ENCODE data around the gene CHIC2. TPM values are rescaled to one million over a fixed set of nuclear protein-coding genes. Genes with fewer than 3 reads are reported as not detected.

CHIC2 gene
- total and polyA plus RNA-seq, 2 of the 4 experiments (the other 2 are of a cell fraction), result 20.4 to 26.3 TPM

DNA sequence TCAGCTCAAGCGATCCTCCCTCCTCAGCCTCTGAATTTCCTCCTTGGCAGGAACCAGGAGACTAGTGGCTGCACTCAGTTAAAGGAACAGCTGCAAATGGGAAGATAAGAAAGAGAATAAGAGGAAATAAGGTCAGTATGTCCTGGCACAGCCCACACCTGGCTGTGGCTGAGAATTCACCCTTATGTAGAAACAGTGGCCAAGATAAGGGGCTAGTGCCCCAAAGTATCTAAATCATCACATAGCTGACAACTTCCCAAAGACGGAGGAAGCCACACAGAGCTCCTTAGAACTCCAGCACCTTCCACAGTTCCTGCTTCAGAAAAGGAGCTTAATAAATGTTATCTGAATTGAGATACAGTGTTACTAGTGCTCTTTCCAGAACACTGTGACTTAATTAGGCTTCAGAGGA, 2.3 kb upstream of the CHIC2 start:
- ChIA-PET CTCF (no interaction called here), POLR2A (ENCODE audit: unreplicated experiment) (interaction anchor here (0.6 kb wide), 1 partner anchor 88 kb away, joined by 3 read pairs; no protein-coding TSS in a partner anchor)
- Histone ChIP-seq H3K4me2 (ENCODE audit: low read depth, low read length) (peak overlapping the region; percentile 10; the same call in 1 of the 2 replicates), H4K91ac (ENCODE audit: insufficient read depth, low read depth, low read length) (peak overlapping the region; percentile 63), H3K27me3 (ENCODE audit: control insufficient read depth, insufficient read depth, low read length) (no peaks in the 10 kb centered on the region), H3K36me3 (ENCODE audit: control insufficient read depth, insufficient read depth, low read length) (no peaks in the 10 kb centered on the region), H3K79me1 (ENCODE audit: low read depth in 1 of 2, low read length in 2 of 2) (peaks cover 5 to 23% of the 10 kb centered on the region in 2 experiments; a peak in 3 of 4 replicates), H3K4me3 (ENCODE audit: insufficient read depth, low read depth, low read length) (no peak overlapping the region), H3K4ac (ENCODE audit: low read depth, low read length) (peak overlapping the region; percentile 67), H2BK120ac (ENCODE audit: low read depth, low read length) (peak overlapping the region; percentile 83), H3K9me3 (ENCODE audit: control insufficient read depth, insufficient read depth, low read length) (no peaks in the 10 kb centered on the region), H3K9me1 (ENCODE audit: insufficient read depth, low read length) (peaks cover 16% of the 10 kb centered on the region), H2BK15ac (ENCODE audit: low read depth, low read length) (peak overlapping the region; percentile 94; the same call in 2 of the 3 replicates), H4K20me1 (ENCODE audit: insufficient read depth, low read length) (peaks cover 15% of the 10 kb centered on the region; the same call in 1 of the 2 replicates), H4K5ac (ENCODE audit: low read depth, low read length) (no peak overlapping the region; the same call in 1 of the 2 replicates), H2BK20ac (ENCODE audit: low read depth, low read length) (peak overlapping the region; percentile 77), H3K18ac (ENCODE audit: low read depth, low read length) (peak overlapping the region; percentile 53; the same call in 1 of the 2 replicates), H3K56ac (ENCODE audit: extremely low read depth, insufficient read depth, low read length) (no peak overlapping the region), H3K9ac (ENCODE audit: low read depth, low read length) (no peak overlapping the region), H3K14ac (replicated peaks; ENCODE audit: low read depth, low read length) (peak overlapping the region; percentile 34; the same call in 1 of the 2 replicates), H2AK9ac (replicated peaks; ENCODE audit: low read depth, low read length, poor library complexity) (peak overlapping the region; percentile 39), H2BK5ac (ENCODE audit: low read depth, low read length, poor library complexity, severe bottlenecking) (peak overlapping the region; percentile 59), H4K8ac (ENCODE audit: low read depth in 2 of 2, low read length in 2 of 2) (peak overlapping the region; percentile 75 to 84; a peak in 3 of 4 replicates), H3K23ac (ENCODE audit: low read depth, low read length) (peak overlapping the region; percentile 68), H2AK5ac (ENCODE audit: low read depth, low read length) (peak overlapping the region; percentile 55), H2AFZ (replicated peaks; ENCODE audit: low read length, poor library complexity) (peak overlapping the region; percentile 3), H3K27ac (ENCODE audit: insufficient read depth, low read length) (no peak overlapping the region), H3K4me1 (ENCODE audit: control insufficient read depth, insufficient read depth, low read length) (peaks cover 13% of the 10 kb centered on the region; the same call in 1 of the 2 replicates)
- no CpG with 5 or more reads among the region's 2 CpGs for WGBS, 2 experiments (ENCODE audit: extremely low coverage in 2 of 2, insufficient read length in 1 of 2)
- in situ Hi-C loops (cut with MboI; ENCODE audit: low sequenced_read_pairs) (loop anchor here (10.0 to 25.0 kb wide), 2 partner anchors 148 to 1054 kb away; no protein-coding TSS in a partner anchor), dilution Hi-C loops (cut with HindIII; ENCODE audit: low sequenced_read_pairs, unreplicated experiment) (no loop called here), intact Hi-C loops (cut with micrococcal nuclease) (loop anchor here (10.0 kb wide), 1 partner anchor 362 kb away; no protein-coding TSS in a partner anchor)
- TF ChIP-seq FOS (IDR thresholded peaks at IDR 0.05; ENCODE audit: low read depth, low read length), result no peak
- TF ChIP-seq, protein P1, sequence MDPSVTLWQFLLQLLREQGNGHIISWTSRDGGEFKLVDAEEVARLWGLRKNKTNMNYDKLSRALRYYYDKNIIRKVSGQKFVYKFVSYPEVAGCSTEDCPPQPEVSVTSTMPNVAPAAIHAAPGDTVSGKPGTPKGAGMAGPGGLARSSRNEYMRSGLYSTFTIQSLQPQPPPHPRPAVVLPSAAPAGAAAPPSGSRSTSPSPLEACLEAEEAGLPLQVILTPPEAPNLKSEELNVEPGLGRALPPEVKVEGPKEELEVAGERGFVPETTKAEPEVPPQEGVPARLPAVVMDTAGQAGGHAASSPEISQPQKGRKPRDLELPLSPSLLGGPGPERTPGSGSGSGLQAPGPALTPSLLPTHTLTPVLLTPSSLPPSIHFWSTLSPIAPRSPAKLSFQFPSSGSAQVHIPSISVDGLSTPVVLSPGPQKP (IDR thresholded peaks at IDR 0.05; ENCODE audit: borderline replicate concordance, low read depth, low read length), result no peak
- no peak for TF ChIP-seq MXI1 (IDR thresholded peaks at IDR 0.05; ENCODE audit: borderline replicate concordance, low read depth, low read length)
- TF ChIP-seq BHLHE40 (IDR thresholded peaks at IDR 0.05; ENCODE audit: low read depth, low read length), result no peak
- no peak for TF ChIP-seq MAZ (IDR thresholded peaks at IDR 0.05; ENCODE audit: borderline replicate concordance, low read depth, low read length)
- no peak for TF ChIP-seq SMC3 (IDR thresholded peaks at IDR 0.05; ENCODE audit: low read depth, low read length)
- no peak for TF ChIP-seq NFE2L2 (IDR thresholded peaks at IDR 0.05; ENCODE audit: low read depth, low read length)
- no peak for TF ChIP-seq RAD21 (IDR thresholded peaks at IDR 0.05; ENCODE audit: low read length)
- TF ChIP-seq CHD1 (IDR thresholded peaks at IDR 0.05; ENCODE audit: low read depth, low read length), result no peak
- TF ChIP-seq, protein P2, sequence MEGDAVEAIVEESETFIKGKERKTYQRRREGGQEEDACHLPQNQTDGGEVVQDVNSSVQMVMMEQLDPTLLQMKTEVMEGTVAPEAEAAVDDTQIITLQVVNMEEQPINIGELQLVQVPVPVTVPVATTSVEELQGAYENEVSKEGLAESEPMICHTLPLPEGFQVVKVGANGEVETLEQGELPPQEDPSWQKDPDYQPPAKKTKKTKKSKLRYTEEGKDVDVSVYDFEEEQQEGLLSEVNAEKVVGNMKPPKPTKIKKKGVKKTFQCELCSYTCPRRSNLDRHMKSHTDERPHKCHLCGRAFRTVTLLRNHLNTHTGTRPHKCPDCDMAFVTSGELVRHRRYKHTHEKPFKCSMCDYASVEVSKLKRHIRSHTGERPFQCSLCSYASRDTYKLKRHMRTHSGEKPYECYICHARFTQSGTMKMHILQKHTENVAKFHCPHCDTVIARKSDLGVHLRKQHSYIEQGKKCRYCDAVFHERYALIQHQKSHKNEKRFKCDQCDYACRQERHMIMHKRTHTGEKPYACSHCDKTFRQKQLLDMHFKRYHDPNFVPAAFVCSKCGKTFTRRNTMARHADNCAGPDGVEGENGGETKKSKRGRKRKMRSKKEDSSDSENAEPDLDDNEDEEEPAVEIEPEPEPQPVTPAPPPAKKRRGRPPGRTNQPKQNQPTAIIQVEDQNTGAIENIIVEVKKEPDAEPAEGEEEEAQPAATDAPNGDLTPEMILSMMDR (conservative IDR thresholded peaks at IDR 0.05; ENCODE audit: low read depth, low read length), result no peak
- ATAC-seq (ENCODE audit: low read depth), result no peak
- no peak for DNase-seq
- no TSS peak for BruUV-seq (replicated peaks)
